Panc1 (cell line): ENCODE results near the gene WNT2. TPM values are rescaled to one million over a fixed set of nuclear protein-coding genes. Genes with fewer than 3 reads are reported as not detected.

Experiments used
- ATAC-seq: fragments of 200-7000 bp; cut with Tn5 transposase; 2 replicates; pipeline ENCODE4 v1.9.1; 2020; ENCODE audit warnings: mild to moderate bottlenecking, moderate library complexity
- BruUV-seq: library from RNA; stranded (reverse); fragments of 400-500 nt; replicated peaks from 2 replicates; lab custom pipeline; 2021; lab: Mats Ljungman, UMichigan
- CTCF ChIA-PET: fragments of 300-600 bp; sonication (Branson Sonifier 250); formaldehyde crosslinking; loops from one replicate; lab custom pipeline; 2022; ENCODE audit warnings: antibody characterized with exemption; lab: Charles Lee
- POLR2A ChIA-PET: fragments of 300-600 bp; sonication (Branson Sonifier 250); formaldehyde crosslinking; loops from one replicate; lab custom pipeline; 2022; ENCODE audit warnings: antibody characterized with exemption; lab: Charles Lee
- DNase-seq: peaks from one replicate; pipeline ENCODE4 v3.0.0-alpha.2; 2010; ENCODE audit warnings: low read depth, low spot score
- H3K27ac ChIP-seq: 2 replicates; pipeline ENCODE4 v1.5.1; 2011; ENCODE audit warnings: mild to moderate bottlenecking, low read length, inconsistent platforms
- H3K27me3 ChIP-seq: fragments of 200-500 bp; sonication (Bioruptor generic); 2 replicates; pipeline ENCODE4 v1.6.0; 2014; ENCODE audit warnings: low read length, inconsistent platforms; ENCODE audit not compliant: control insufficient read depth, insufficient read depth
- H3K36me3 ChIP-seq: fragments of 200-500 bp; sonication (Bioruptor generic); 2 replicates; pipeline ENCODE4 v1.5.1; 2014; ENCODE audit warnings: inconsistent platforms, mild to moderate bottlenecking, low read length, moderate library complexity; ENCODE audit not compliant: control insufficient read depth, insufficient read depth
- H3K4me1 ChIP-seq: 2 replicates; pipeline ENCODE4 v1.5.1; 2011; ENCODE audit warnings: inconsistent platforms, mild to moderate bottlenecking, low read length, moderate library complexity; ENCODE audit not compliant: control insufficient read depth, insufficient read depth
- H3K4me3 ChIP-seq, 2 experiments: 2 replicates each; pipeline ENCODE4 v1.5.1; 2011 to 2012; ENCODE audit warnings: low read depth in 2 of 2, low read length in 2 of 2, mild to moderate bottlenecking in 2 of 2, inconsistent platforms in 1 of 2, moderate library complexity in 1 of 2
- H3K9me3 ChIP-seq: fragments of 200-500 bp; sonication (Bioruptor generic); 2 replicates; pipeline ENCODE4 v1.5.1; 2014; ENCODE audit warnings: low read depth, mild to moderate bottlenecking, inconsistent platforms, low read length, moderate library complexity; ENCODE audit not compliant: control insufficient read depth, insufficient read depth
- POLR2AphosphoS5 ChIP-seq: IDR thresholded peaks from 2 replicates; pipeline ENCODE4 v1.6.1; 2012; ENCODE audit warnings: mild to moderate bottlenecking, low read depth, low read length, moderate library complexity
- SIN3A ChIP-seq: IDR thresholded peaks from 2 replicates; pipeline ENCODE4 v1.6.1; 2012; ENCODE audit warnings: low read depth, mild to moderate bottlenecking, low read length, moderate library complexity, borderline replicate concordance; ENCODE audit not compliant: insufficient read depth
- TCF7L2 ChIP-seq: IDR thresholded peaks from 2 replicates; pipeline ENCODE4 v1.6.1; 2011; ENCODE audit warnings: mild to moderate bottlenecking, low read depth, low read length, inconsistent platforms
- in situ Hi-C: cut with HindIII; loops from 2 replicates; pipeline ENCODE4 v1.10.0; 2016; ENCODE audit warnings: low sequenced_read_pairs, low pct_unique_long_range_greater_than_20kb
- intact Hi-C: fragments of 100-400 bp; cut with micrococcal nuclease; formaldehyde crosslinking; loops from one replicate; pipeline ENCODE4 v1.10.0; 2022; ENCODE audit not compliant: unreplicated experiment
- total RNA-seq: library from RNA; stranded (reverse); gene quantifications from one replicate; pipeline ENCODE4 v1.2.1, GENCODE V29; 2021; ENCODE audit not compliant: unreplicated experiment
- TF ChIP-seq, protein P1 (sequence below), 2 experiments: IDR thresholded peaks; 2 replicates each; pipeline ENCODE4 v1.6.1; 2011 to 2012; ENCODE audit warnings: low read depth in 2 of 2, control low read depth in 1 of 2, low read length in 1 of 2, mild to moderate bottlenecking in 1 of 2, moderate library complexity in 1 of 2; ENCODE audit not compliant: insufficient read depth in 1 of 2
- TF ChIP-seq, protein P2 (sequence below): fragments of 450-650 bp; IDR thresholded peaks from 2 replicates; pipeline ENCODE4 v1.5.1; 2017; ENCODE audit warnings: mild to moderate bottlenecking

The WNT2 gene
- total RNA-seq, 1 experiment from 2014 or later: not detected

DNA sequence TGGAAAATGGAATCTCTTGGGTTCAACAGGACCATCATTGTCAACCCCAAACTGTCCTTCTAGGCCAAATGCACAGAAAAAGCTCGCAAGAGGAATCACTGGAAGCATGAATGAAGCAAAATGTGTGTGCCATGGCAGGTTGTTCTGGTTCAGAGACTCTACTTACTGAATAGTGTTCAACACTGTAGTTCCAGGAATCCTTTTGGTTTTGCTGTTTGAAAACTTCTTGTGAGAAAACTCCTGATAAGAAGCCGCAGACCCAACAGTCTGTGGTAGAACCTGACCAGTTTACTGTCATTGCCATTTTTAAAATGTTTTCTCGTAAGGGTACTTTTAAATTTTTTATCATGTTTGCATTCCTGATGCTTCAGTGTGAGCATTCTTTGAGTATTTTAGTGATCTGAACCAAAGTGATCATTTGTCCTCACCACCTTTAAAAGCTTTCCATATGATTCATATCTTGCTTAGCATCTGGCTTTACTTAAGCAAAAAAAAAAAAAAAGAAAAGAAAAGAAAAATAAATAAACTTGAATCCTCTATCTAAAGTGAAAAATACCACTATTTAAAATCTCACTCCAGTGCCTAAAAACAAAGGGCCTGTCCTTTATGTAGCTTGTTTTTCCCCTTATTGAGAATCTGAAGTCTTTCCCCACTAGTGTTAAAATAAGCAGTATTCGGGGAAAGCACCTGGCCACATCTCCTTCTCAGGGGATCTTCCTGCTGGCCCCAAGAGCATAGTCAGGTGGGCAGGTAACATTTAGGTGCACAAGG is 92.4 kb downstream of the WNT2 start:
- ChIA-PET CTCF (no interaction called here), POLR2A (no interaction called here)
- TF ChIP-seq POLR2AphosphoS5 (no peak), SIN3A (no peak), TCF7L2 (no peak)
- TF ChIP-seq, protein P1, sequence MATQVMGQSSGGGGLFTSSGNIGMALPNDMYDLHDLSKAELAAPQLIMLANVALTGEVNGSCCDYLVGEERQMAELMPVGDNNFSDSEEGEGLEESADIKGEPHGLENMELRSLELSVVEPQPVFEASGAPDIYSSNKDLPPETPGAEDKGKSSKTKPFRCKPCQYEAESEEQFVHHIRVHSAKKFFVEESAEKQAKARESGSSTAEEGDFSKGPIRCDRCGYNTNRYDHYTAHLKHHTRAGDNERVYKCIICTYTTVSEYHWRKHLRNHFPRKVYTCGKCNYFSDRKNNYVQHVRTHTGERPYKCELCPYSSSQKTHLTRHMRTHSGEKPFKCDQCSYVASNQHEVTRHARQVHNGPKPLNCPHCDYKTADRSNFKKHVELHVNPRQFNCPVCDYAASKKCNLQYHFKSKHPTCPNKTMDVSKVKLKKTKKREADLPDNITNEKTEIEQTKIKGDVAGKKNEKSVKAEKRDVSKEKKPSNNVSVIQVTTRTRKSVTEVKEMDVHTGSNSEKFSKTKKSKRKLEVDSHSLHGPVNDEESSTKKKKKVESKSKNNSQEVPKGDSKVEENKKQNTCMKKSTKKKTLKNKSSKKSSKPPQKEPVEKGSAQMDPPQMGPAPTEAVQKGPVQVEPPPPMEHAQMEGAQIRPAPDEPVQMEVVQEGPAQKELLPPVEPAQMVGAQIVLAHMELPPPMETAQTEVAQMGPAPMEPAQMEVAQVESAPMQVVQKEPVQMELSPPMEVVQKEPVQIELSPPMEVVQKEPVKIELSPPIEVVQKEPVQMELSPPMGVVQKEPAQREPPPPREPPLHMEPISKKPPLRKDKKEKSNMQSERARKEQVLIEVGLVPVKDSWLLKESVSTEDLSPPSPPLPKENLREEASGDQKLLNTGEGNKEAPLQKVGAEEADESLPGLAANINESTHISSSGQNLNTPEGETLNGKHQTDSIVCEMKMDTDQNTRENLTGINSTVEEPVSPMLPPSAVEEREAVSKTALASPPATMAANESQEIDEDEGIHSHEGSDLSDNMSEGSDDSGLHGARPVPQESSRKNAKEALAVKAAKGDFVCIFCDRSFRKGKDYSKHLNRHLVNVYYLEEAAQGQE (IDR thresholded peaks at IDR 0.05; ENCODE audit: insufficient read depth in 1 of 2, low read depth in 2 of 2, low read length in 1 of 2): no peak
- TF ChIP-seq, protein P2, sequence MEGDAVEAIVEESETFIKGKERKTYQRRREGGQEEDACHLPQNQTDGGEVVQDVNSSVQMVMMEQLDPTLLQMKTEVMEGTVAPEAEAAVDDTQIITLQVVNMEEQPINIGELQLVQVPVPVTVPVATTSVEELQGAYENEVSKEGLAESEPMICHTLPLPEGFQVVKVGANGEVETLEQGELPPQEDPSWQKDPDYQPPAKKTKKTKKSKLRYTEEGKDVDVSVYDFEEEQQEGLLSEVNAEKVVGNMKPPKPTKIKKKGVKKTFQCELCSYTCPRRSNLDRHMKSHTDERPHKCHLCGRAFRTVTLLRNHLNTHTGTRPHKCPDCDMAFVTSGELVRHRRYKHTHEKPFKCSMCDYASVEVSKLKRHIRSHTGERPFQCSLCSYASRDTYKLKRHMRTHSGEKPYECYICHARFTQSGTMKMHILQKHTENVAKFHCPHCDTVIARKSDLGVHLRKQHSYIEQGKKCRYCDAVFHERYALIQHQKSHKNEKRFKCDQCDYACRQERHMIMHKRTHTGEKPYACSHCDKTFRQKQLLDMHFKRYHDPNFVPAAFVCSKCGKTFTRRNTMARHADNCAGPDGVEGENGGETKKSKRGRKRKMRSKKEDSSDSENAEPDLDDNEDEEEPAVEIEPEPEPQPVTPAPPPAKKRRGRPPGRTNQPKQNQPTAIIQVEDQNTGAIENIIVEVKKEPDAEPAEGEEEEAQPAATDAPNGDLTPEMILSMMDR: no peak
- BruUV-seq: no TSS peak
- intact Hi-C loops (no loop called here), in situ Hi-C loops (no loop called here)
- Histone ChIP-seq H3K27ac (no peak overlapping the region), H3K9me3 (no peaks in the 10 kb centered on the region), H3K36me3 (no peaks in the 10 kb centered on the region), H3K4me3 (no peak overlapping the region), H3K27me3 (no peaks in the 10 kb centered on the region), H3K4me1 (no peaks in the 10 kb centered on the region)
- ATAC-seq (no peak), DNase-seq (no peak)

DNA sequence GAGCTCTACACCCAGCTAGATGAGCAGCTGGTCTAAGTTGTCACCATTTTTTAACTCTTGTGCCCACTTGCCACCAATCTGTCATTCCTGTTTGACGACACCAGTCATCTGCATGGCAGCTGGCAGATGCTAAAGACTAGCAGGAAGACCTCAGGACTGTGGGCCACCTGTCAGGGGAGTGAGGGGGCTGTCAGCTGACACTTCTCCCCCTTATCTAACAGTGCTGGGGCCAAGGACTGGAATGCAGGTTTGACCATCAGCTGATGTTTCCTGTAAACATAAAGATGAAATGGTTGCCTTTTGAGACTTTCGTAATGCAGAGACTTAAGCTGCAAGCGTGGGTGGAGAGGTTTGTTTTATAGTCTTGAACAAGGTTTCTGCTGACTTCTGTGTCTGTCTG is 93.5 kb downstream of the WNT2 start:
- POLR2A ChIA-PET: no interaction called here
- no TSS peak for BruUV-seq
- H3K27ac ChIP-seq: no peak overlapping the region
- H3K36me3 ChIP-seq: no peaks in the 10 kb centered on the region
- H3K27me3 ChIP-seq: no peaks in the 10 kb centered on the region
- intact Hi-C loops: no loop called here
- no peaks in the 10 kb centered on the region for H3K4me1 ChIP-seq
- no peak overlapping the region for H3K4me3 ChIP-seq
- TF ChIP-seq, protein P1 (IDR thresholded peaks at IDR 0.05; ENCODE audit: insufficient read depth in 1 of 2, low read depth in 2 of 2, low read length in 1 of 2): no peak
- no peak for TF ChIP-seq SIN3A
- no peak for TF ChIP-seq POLR2AphosphoS5
- TF ChIP-seq TCF7L2: no peak
- TF ChIP-seq, protein P2: no peak
- in situ Hi-C loops: no loop called here
- CTCF ChIA-PET: no interaction called here
- DNase-seq (no peak), ATAC-seq (no peak)
- H3K9me3 ChIP-seq: no peaks in the 10 kb centered on the region
